ENCODE measurements around the gene ZNF521.

Gene ZNF521

GRCh38 chr18:25164211-25164847, 187.6 kb downstream of the ZNF521 start:
- DNase-seq: no peak

DNA sequence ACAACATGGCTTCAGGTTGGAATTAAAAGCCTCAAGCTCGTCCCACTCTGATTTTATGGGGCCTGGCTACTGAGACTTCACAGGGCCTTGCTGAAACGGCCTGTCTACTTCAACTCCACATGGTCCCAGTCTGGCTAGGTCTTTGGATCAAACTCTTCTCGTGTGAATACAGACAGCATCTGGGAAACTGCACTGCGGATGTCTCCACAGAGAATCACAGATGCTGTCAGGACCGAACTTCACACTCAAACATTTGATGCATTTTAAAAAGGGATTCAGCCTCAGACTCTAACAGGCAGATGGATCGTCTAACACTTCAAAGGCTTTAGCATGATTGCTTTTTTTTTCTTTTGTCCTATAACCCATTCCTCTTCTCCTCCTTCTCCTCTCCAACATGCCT, 198.5 kb downstream of the ZNF521 start:
- DNase-seq: no peak

DNA sequence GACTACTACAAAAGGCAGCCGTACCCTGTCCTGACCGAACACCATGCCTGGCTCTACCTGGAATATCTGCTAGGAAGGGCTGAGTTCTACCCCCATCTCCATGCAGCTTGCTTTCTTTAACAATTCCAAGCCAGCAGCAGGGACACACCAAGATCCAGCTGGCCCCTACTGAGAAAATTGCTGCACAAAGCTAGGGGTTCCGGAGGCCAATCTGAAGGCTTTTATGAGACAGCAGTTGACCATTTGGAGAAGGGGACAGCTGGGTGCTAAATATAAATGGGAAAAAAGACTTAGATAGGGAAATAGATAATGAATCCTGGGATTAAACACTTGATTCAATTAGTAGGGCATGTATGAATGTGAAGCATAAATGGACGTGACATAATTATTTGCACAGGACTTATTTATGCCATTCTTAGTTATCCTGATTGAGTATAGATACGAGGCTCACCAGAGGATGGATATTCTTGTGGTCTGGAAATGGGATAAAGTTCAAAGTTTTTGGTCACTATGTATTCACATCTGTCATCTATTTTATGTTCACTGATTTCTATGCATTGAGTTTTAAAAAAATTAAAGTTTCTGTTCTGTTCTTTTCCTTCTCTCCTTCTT, 204.0 kb downstream of the ZNF521 start:
- no peak for DNase-seq

DNA sequence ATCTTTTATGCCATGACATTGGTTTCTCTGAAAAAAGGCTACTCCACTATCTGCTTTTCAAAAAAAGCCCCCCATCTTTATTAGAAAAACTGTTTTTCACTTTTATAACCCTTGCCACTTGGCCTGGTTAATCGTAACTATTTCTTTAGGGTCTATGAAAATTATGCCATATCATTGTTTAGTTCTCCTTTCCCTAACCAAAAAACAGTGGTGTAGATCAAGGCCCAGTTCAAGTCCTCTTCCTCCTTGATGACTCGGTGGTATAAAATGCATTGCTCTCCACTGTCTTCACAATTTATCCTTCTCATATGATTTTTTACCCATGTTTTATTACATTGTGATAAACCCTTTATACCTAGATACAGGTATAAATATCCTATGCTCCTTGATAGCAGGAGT, 205.5 kb downstream of the ZNF521 start:
- DNase-seq: no peak

DNA sequence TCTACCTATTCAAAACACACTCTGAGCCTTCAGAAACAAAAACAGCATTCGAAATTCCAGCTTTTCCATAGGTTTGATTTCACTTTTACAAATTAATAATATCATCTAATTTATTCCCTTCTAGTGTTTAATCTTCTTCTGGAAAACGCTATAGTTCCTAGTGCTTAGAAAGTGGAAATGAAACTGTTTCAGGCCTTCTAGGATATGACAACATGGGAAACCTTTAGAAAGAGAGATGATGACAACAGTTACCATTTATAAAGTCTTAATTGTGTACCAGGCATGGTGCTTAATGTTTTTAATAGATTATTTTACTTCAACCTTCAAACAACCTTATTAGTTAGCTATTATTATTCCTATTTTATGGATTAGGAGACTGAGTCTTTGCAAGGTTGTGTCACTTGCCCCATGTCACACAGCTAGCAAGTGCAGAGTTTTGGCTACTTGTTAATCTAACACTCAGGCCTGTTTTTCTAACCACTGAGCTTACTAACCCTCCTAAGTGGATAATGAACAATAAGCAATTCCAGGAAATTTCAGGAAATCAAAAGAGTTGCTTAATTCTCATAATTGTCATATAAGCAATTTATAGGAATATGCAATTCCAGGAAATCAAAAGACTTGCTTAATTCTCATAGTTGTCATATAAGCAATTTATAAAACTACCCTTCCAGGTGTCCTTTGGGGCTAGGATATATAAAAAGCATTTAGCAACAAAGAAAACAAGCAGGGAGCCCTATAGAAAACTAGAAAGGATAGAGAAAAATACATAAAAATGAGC, 206.0 kb downstream of the ZNF521 start:
- DNase-seq: no peak

DNA sequence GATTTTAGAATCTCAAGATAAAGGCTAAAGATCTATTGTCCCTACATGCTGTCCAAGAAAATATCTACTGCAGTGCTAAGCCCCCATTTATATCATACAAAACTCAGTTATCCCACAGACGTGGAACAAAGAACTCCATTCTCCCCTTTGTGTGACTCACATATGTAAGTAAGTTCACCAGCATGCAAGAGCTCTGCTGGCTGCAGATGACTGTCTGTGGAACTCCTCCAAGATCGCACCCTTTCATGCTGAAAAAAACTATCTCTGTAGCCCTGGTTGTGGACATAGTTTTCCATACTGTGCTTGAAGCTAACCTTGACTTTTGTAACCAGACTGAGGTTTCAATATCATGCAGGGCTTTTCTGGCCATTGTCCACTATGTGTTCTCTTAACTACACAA, 207.1 kb downstream of the ZNF521 start:
- DNase-seq: no peak

- DNase-seq: no peak
These were observed 210.1 kb downstream of the ZNF521 start for GRCh38 chr18:25141886-25142285.

DNA sequence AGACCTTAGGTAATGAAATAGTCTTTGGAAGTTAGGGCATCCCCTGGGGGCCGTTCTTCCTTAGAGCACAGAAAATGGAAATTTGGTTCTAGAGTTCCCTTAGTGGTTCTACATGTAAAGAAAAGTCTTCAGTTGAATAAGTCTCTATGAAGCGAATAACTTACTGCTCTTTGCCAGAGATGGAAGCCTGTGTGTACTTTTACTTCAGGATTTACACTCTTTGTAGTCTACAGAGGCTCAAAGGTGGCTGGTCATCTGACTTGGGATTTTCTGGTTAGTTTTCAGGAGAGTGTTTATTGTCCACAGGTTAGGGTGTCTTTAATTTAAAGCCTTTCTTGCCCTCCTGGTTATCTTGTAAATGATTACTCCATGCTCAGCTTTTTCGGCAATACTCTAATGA, 210.6 kb downstream of the ZNF521 start:
- DNase-seq: no peak

- DNase-seq: no peak
These were observed 211.0 kb downstream of the ZNF521 start for GRCh38 chr18:25140962-25141308.

GRCh38 chr18:25140124-25140961, 211.6 kb downstream of the ZNF521 start:
- no peak for DNase-seq

- DNase-seq: no peak
These were observed 214.8 kb downstream of the ZNF521 start for GRCh38 chr18:25137197-25137472.

- no peak for DNase-seq
These were observed 215.4 kb downstream of the ZNF521 start for GRCh38 chr18:25136416-25137196.

GRCh38 chr18:25134861-25135260, 217.1 kb downstream of the ZNF521 start:
- DNase-seq: no peak

- DNase-seq: no peak
These were observed 218.1 kb downstream of the ZNF521 start for GRCh38 chr18:25133879-25134278.

DNA sequence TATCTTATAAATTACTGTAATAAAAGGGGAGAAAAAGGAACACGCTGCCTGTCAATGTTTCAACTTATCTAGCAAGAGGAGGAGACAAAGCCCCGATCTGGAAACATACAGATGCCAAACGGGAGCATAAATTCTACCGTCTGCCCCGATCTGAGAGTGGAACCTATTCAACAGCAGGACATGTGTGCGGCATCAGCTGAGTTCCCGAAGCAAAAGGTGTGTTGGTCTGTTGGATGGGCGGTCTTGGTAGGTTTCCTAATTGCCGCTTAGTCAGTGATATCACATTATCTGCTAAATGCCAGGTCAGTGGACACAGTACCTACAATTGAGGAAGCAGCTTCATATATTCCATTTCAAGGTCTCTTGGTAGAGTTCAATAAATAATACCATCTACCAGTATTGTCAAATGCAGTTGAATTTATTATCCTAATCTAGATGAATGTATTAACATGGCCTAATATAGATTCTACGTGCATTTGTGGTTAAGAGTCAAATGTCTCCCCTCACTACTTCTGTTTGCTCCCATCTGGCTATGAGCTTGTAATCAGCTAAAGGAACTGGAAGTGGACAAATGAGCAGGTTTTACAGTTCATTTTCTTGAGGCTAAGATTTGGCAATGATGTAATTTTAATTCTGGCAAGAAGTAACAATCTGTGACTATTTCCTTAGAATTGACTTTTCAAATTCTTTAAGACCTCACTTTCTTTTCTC, 219.0 kb downstream of the ZNF521 start:
- no peak for DNase-seq

DNA sequence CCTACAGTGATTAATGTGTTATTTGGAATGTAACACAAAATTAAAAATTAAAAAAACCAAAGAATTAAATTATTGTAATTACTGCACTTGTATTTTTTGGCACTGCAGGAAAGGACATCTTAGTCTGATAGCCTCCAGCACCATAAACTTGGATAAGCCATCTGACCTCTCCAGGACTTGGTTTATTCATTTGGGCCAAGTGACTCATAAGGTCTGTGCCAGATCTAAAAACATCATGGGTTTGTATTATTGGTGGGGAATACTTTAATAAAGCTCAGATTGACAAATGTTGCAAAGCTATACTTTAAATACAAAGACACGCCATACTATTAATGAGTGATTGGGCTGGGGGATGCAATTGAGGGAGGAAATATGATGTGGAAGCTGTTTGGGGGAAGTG, 225.2 kb downstream of the ZNF521 start:
- no peak for DNase-seq

GRCh38 chr18:25125680-25126079, 226.3 kb downstream of the ZNF521 start:
- DNase-seq: no peak

DNA sequence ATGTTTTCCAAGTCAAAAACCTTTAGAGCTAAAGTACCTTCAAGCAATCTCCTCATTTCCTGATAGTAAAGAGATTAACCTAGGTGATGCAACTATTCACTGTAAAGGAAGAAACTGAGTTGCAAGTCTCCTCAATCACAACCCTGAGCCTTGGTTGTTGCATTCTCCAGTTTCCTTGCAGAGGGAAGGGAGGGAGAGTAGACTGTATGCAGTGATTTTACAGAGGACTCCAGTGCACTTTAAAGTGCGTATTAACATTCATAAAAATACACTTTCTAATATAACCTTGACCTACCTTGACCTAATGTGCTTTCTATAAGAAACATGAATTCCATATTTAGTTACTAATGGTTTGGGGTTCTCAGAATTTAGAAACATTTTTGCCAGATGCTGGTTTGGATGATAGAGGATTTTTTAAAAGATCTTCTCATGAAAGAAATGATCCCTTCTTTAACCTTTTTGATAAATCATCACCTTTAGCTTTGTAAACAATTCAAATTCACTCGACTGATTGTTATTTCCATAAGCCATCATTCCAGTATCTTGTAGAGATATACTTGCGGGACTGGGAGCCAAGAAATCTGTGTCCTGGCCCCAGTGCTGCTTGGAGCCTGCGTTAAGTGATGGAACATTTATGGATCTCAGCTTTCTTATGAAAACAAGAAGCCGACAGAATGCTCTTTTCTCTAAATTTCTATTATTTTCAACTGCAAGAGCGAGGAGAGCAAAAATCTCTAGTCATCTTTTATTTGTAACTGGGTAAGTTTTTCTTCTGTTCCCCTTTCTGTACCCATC, 228.3 kb downstream of the ZNF521 start:
- no peak for DNase-seq

DNA sequence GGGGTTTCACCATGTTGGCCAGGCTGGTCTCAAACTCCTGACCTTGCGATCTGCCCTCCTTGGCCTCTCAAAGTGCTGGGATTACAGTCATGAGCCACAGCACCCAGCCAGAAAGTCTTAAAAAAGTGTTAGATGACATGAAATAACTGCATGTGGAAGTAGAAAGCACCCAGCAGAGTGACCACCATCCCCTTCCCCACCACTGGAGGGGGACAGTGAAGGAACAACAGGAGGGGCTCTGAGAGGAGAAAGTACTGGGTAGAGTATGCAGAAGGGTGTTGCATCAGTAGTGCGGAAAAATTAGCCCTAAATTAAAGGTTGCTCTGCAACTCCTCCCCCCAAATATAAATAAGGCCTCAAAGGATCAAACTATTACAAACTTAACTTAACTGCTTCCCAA, 230.5 kb downstream of the ZNF521 start:
- DNase-seq: no peak

DNA sequence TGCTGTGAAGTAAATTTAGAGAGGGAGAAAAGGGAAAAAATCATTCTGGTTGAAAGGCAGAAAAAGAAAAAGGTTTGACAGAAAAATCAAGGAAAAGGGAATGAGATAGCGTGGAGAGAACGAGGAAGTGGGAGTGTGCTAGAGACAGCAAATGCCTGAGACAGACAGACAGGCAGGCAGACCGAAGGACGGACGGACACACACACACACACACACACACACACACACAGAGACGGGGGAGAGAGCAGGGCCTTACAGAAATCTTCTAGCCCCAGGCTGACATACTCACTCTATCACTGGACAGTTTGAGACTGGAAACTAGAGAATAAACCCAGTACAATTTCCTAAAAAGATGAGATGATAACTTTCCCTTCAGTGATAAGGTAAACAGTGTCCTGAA, 238.4 kb downstream of the ZNF521 start:
- no peak for DNase-seq

GRCh38 chr18:25112821-25113434, 239.0 kb downstream of the ZNF521 start:
- DNase-seq: no peak
